ENCODE results near the gene ALOX5.

The ALOX5 gene

GRCh38 chr10:45447416-45447815 is 73.4 kb downstream of the ALOX5 start:
- no peak for DNase-seq (ENCODE audit: low read depth)
- H3K4me3 ChIP-seq (ENCODE audit: control insufficient read depth, low read depth, low read length) = no peak overlapping the region
- no peak for TF ChIP-seq CTCF (IDR thresholded peaks at IDR 0.05; ENCODE audit: control insufficient read depth, insufficient read depth, low read depth, low read length, missing control alignments)

GRCh38 chr10:45450866-45451265 is 76.8 kb downstream of the ALOX5 start:
- TF ChIP-seq CTCF (IDR thresholded peaks at IDR 0.05; ENCODE audit: control insufficient read depth, insufficient read depth, low read depth, low read length, missing control alignments) = no peak
- no peak overlapping the region for H3K4me3 ChIP-seq (ENCODE audit: control insufficient read depth, low read depth, low read length)
- no peak for DNase-seq (ENCODE audit: low read depth)

- H3K4me3 ChIP-seq (ENCODE audit: control insufficient read depth, low read depth, low read length) = no peak overlapping the region
- TF ChIP-seq CTCF (IDR thresholded peaks at IDR 0.05; ENCODE audit: control insufficient read depth, insufficient read depth, low read depth, low read length, missing control alignments) = no peak
- DNase-seq (ENCODE audit: low read depth) = no peak
These were observed 77.4 kb downstream of the ALOX5 start for GRCh38 chr10:45451407-45451806.

GRCh38 chr10:45452268-45452667 is 78.3 kb downstream of the ALOX5 start:
- DNase-seq (ENCODE audit: low read depth) = no peak
- no peak for TF ChIP-seq CTCF (IDR thresholded peaks at IDR 0.05; ENCODE audit: control insufficient read depth, insufficient read depth, low read depth, low read length, missing control alignments)
- no peak overlapping the region for H3K4me3 ChIP-seq (ENCODE audit: control insufficient read depth, low read depth, low read length)

- no peak for TF ChIP-seq CTCF (IDR thresholded peaks at IDR 0.05; ENCODE audit: control insufficient read depth, insufficient read depth, low read depth, low read length, missing control alignments)
- no peak for DNase-seq (ENCODE audit: low read depth)
- H3K4me3 ChIP-seq (ENCODE audit: control insufficient read depth, low read depth, low read length) = no peak overlapping the region
These were observed 78.9 kb downstream of the ALOX5 start for GRCh38 chr10:45452743-45453452.

GRCh38 chr10:45453639-45454255 is 79.7 kb downstream of the ALOX5 start:
- no peak for TF ChIP-seq CTCF (IDR thresholded peaks at IDR 0.05; ENCODE audit: control insufficient read depth, insufficient read depth, low read depth, low read length, missing control alignments)
- no peak overlapping the region for H3K4me3 ChIP-seq (ENCODE audit: control insufficient read depth, low read depth, low read length)
- no peak for DNase-seq (ENCODE audit: low read depth)
